H9 (cell line): ENCODE data around the gene ANO2. TPM values are rescaled to one million over a fixed set of nuclear protein-coding genes. Genes with fewer than 3 reads are reported as not detected.

Experiments used
- DNase-seq: peaks from one replicate; pipeline ENCODE4 v3.0.0-alpha.2; 2017
- H2AFZ ChIP-seq: one replicate; pipeline ENCODE4 v1.6.1; 2013; ENCODE audit warnings: mild to moderate bottlenecking, low read length, control low read depth, moderate library complexity
- H2AK5ac ChIP-seq: 2 replicates; pipeline ENCODE4 v1.6.1; 2013; ENCODE audit warnings: low read length, control low read depth, mixed read lengths; ENCODE audit not compliant: insufficient read length
- H2BK120ac ChIP-seq: one replicate; pipeline ENCODE4 v1.6.1; 2013; ENCODE audit warnings: low read depth, mild to moderate bottlenecking, low read length, control low read depth, inconsistent platforms; ENCODE audit not compliant: poor library complexity, severe bottlenecking
- H2BK12ac ChIP-seq: 2 replicates; pipeline ENCODE4 v1.6.1; 2013; ENCODE audit warnings: low read length, control low read depth, mixed read lengths, low read depth; ENCODE audit not compliant: insufficient read length
- H2BK15ac ChIP-seq: 2 replicates; pipeline ENCODE4 v1.6.1; 2013; ENCODE audit warnings: low read depth, low read length, control low read depth
- H2BK20ac ChIP-seq: one replicate; pipeline ENCODE4 v1.6.1; 2013; ENCODE audit warnings: low read depth, mild to moderate bottlenecking, low read length, control low read depth, inconsistent platforms; ENCODE audit not compliant: poor library complexity, severe bottlenecking
- H2BK5ac ChIP-seq: 2 replicates; pipeline ENCODE4 v1.6.1; 2013; ENCODE audit warnings: low read length, control low read depth, mixed read lengths; ENCODE audit not compliant: insufficient read length
- H3K14ac ChIP-seq: 2 replicates; pipeline ENCODE4 v1.6.1; 2013; ENCODE audit warnings: low read length, control low read depth; ENCODE audit not compliant: insufficient read depth
- H3K18ac ChIP-seq: 2 replicates; pipeline ENCODE4 v1.6.1; 2013; ENCODE audit warnings: low read depth, mild to moderate bottlenecking, mixed read lengths, low read length, control low read depth; ENCODE audit not compliant: insufficient read length
- H3K23ac ChIP-seq: 2 replicates; pipeline ENCODE4 v1.6.1; 2013; ENCODE audit warnings: low read length, control low read depth, mixed read lengths, low read depth; ENCODE audit not compliant: insufficient read length
- H3K23me2 ChIP-seq: 2 replicates; pipeline ENCODE4 v1.6.1; 2013; ENCODE audit warnings: low read depth, mild to moderate bottlenecking, mixed read lengths, low read length, control low read depth; ENCODE audit not compliant: insufficient read length, poor library complexity, severe bottlenecking
- H3K27ac ChIP-seq: 2 replicates; pipeline ENCODE4 v1.5.1; 2013; ENCODE audit warnings: low read length, control low read depth, mixed read lengths, low read depth; ENCODE audit not compliant: insufficient read length
- H3K27me3 ChIP-seq: 2 replicates; pipeline ENCODE4 v1.6.1; 2013; ENCODE audit warnings: low read length, control low read depth, inconsistent platforms; ENCODE audit not compliant: insufficient read depth
- H3K4ac ChIP-seq: 2 replicates; pipeline ENCODE4 v1.6.1; 2013; ENCODE audit warnings: low read depth, mild to moderate bottlenecking, control low read depth, inconsistent platforms, low read length, moderate library complexity
- H3K4me1 ChIP-seq: 2 replicates; pipeline ENCODE4 v1.6.1; 2013; ENCODE audit warnings: low read length, control low read depth, inconsistent platforms; ENCODE audit not compliant: insufficient read depth
- H3K4me2 ChIP-seq: 2 replicates; pipeline ENCODE4 v1.6.1; 2013; ENCODE audit warnings: low read length, control low read depth, mixed read lengths; ENCODE audit not compliant: insufficient read length, insufficient read depth
- H3K56ac ChIP-seq: 2 replicates; pipeline ENCODE4 v1.6.1; 2013; ENCODE audit warnings: low read depth, mild to moderate bottlenecking, mixed read lengths, low read length, control low read depth; ENCODE audit not compliant: insufficient read length
- H3K79me1 ChIP-seq: 2 replicates; pipeline ENCODE4 v1.6.1; 2013; ENCODE audit warnings: low read depth, mild to moderate bottlenecking, moderate library complexity, low read length, control low read depth, inconsistent platforms; ENCODE audit not compliant: insufficient read depth, poor library complexity, severe bottlenecking
- H3K79me2 ChIP-seq: 2 replicates; pipeline ENCODE4 v1.6.1; 2013; ENCODE audit warnings: low read length, control low read depth, inconsistent platforms; ENCODE audit not compliant: insufficient read depth
- H3K9ac ChIP-seq: 2 replicates; pipeline ENCODE4 v1.6.1; 2013; ENCODE audit warnings: low read length, control low read depth, mixed read lengths; ENCODE audit not compliant: insufficient read length; ENCODE audit errors: extremely low read depth
- H3K9me3 ChIP-seq: one replicate; pipeline ENCODE4 v1.6.1; 2013; ENCODE audit warnings: low read depth, low read length, inconsistent platforms; ENCODE audit not compliant: control insufficient read depth
- H3T11ph ChIP-seq: one replicate; pipeline ENCODE4 v1.6.1; 2013; ENCODE audit warnings: mild to moderate bottlenecking, low read length, control low read depth, inconsistent platforms
- H4K20me1 ChIP-seq: one replicate; pipeline ENCODE4 v1.6.1; 2013; ENCODE audit not compliant: control insufficient read depth, insufficient read length, insufficient read depth
- H4K5ac ChIP-seq: 2 replicates; pipeline ENCODE4 v1.6.1; 2013; ENCODE audit warnings: low read depth, mild to moderate bottlenecking, mixed read lengths, low read length, control low read depth; ENCODE audit not compliant: insufficient read length
- H4K8ac ChIP-seq: replicated peaks from 2 replicates; pipeline ENCODE4 v1.6.1; 2013; ENCODE audit warnings: low read length, control low read depth, mixed read lengths, low read depth; ENCODE audit not compliant: insufficient read length
- H4K91ac ChIP-seq: 2 replicates; pipeline ENCODE4 v1.6.1; 2013; ENCODE audit warnings: low read depth, mild to moderate bottlenecking, moderate library complexity, mixed read lengths, low read length, control low read depth; ENCODE audit not compliant: insufficient read length
- H3K27ac Mint-ChIP-seq, 3 experiments: 2 replicates in 2 of 3; 3 replicates in 1 of 3; pipeline ENCODE4 v1.8.0; 2020 to 2021; ENCODE audit warnings: mixed read lengths in 3 of 3, mild to moderate bottlenecking in 1 of 3, moderate library complexity in 1 of 3
- H3K27me3 Mint-ChIP-seq: 2 replicates; pipeline ENCODE4 v1.8.0; 2021; ENCODE audit warnings: low read depth, mild to moderate bottlenecking, moderate library complexity, mixed read lengths
- H3K36me3 Mint-ChIP-seq, 3 experiments: 2 replicates in 2 of 3; 3 replicates in 1 of 3; pipeline ENCODE4 v1.8.0; 2020 to 2021; ENCODE audit warnings: low read depth in 3 of 3, mixed read lengths in 3 of 3; ENCODE audit not compliant: insufficient read depth in 1 of 3
- H3K4me1 Mint-ChIP-seq, 2 experiments: 2 replicates each; pipeline ENCODE4 v1.8.0; 2020; ENCODE audit warnings: mixed read lengths in 2 of 2
- H3K4me3 Mint-ChIP-seq, 2 experiments: 2 replicates in 1 of 2; 3 replicates in 1 of 2; pipeline ENCODE4 v1.8.0; 2020 to 2021; ENCODE audit warnings: mild to moderate bottlenecking in 2 of 2, mixed read lengths in 2 of 2, moderate library complexity in 1 of 2
- H3K9me3 Mint-ChIP-seq, 2 experiments: 2 replicates in 1 of 2; 3 replicates in 1 of 2; pipeline ENCODE4 v1.8.0; 2020; ENCODE audit warnings: mild to moderate bottlenecking in 2 of 2, mixed read lengths in 2 of 2, moderate library complexity in 1 of 2
- WGBS: extraction: QIAGEN DNeasy Blood & Tissue Kit; methylation state at CpG from one replicate; pipeline ENCODE4 v1.1.7; 2013; ENCODE audit warnings: missing lambda C conversion rate, low lambda C conversion rate, mixed read lengths; ENCODE audit not compliant: insufficient read length; ENCODE audit errors: extremely low coverage; 5-methylcytosine and 5-hydroxymethylcytosine counted together
- total RNA-seq: library from RNA; stranded (reverse); gene quantifications from 2 replicates; pipeline ENCODE4 v1.2.1, GENCODE V29; 2021
- TF ChIP-seq, protein P1 (sequence below): fragments of 200-600 bp; sonication (generic); conservative IDR thresholded peaks from 3 replicates; pipeline ENCODE4 v1.8.0; 2021; ENCODE audit warnings: antibody characterized with exemption, mild to moderate bottlenecking

Gene ANO2
- total RNA-seq, 1 experiment from 2014 or later: 3.8 TPM

GRCh38 chr12:5730962-5731361, 214.1 kb downstream of the ANO2 start:
- Histone ChIP-seq H2BK15ac (no peak overlapping the region), H2BK12ac (no peak overlapping the region), H3K27ac (no peak overlapping the region), H2AK5ac (no peak overlapping the region), H3K23ac (no peak overlapping the region), H3T11ph (no peak overlapping the region), H3K27me3 (no peaks in the 10 kb centered on the region), H3K4me1 (no peaks in the 10 kb centered on the region), H4K91ac (no peak overlapping the region), H4K8ac (no peak overlapping the region), H3K9ac (no peak overlapping the region), H3K23me2 (no peaks in the 10 kb centered on the region), H3K14ac (no peak overlapping the region), H3K18ac (no peak overlapping the region), H3K79me2 (no peaks in the 10 kb centered on the region), H2AFZ (no peak overlapping the region), H3K4me2 (no peak overlapping the region), H2BK120ac (no peak overlapping the region), H4K5ac (no peak overlapping the region), H3K9me3 (no peaks in the 10 kb centered on the region), H2BK20ac (no peak overlapping the region), H3K4ac (no peak overlapping the region), H2BK5ac (no peak overlapping the region), H3K79me1 (no peaks in the 10 kb centered on the region), H3K56ac (no peak overlapping the region), H4K20me1 (no peaks in the 10 kb centered on the region)
- Mint-ChIP-seq H3K27ac (no peak overlapping the region), H3K36me3 (no peaks in the 10 kb centered on the region), H3K27me3 (no peaks in the 10 kb centered on the region; the same call in none of the 2 replicates), H3K4me3 (no peak overlapping the region), H3K4me1 (no peaks in the 10 kb centered on the region), H3K9me3 (no peaks in the 10 kb centered on the region)
- TF ChIP-seq, protein P1, sequence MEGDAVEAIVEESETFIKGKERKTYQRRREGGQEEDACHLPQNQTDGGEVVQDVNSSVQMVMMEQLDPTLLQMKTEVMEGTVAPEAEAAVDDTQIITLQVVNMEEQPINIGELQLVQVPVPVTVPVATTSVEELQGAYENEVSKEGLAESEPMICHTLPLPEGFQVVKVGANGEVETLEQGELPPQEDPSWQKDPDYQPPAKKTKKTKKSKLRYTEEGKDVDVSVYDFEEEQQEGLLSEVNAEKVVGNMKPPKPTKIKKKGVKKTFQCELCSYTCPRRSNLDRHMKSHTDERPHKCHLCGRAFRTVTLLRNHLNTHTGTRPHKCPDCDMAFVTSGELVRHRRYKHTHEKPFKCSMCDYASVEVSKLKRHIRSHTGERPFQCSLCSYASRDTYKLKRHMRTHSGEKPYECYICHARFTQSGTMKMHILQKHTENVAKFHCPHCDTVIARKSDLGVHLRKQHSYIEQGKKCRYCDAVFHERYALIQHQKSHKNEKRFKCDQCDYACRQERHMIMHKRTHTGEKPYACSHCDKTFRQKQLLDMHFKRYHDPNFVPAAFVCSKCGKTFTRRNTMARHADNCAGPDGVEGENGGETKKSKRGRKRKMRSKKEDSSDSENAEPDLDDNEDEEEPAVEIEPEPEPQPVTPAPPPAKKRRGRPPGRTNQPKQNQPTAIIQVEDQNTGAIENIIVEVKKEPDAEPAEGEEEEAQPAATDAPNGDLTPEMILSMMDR: no peak
- DNase-seq: peak; percentile 5
- no CpG with 5 or more reads among the region's 7 CpGs for WGBS
